Measurements from ENCODE around the gene GRM8. TPM values are rescaled to one million over a fixed set of nuclear protein-coding genes. Genes with fewer than 3 reads are reported as not detected.
A peak's percentile ranks its signal among the peaks of the same experiment; 100 is the strongest.

The GRM8 gene
- total RNA-seq, 1 experiment from 2014 or later, result 1.8 TPM

DNA sequence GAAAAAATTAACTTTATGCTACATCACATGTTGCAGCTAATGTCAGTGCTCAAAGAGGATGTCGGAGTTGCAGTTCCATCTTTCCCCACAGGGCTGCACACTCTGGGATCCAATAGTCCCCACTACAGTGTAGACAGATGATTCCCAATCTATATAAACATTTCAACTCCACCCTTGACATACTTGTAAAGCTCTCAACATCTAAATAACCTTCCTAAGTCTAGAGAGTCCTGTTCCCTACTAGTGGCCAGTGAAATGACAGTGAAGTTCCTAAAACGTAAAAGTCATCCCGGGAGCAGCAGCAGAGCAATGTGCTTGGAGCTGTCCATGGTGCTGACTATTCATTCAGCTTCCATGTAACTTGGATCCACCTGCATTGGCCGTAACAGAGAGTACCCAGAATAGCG, 145.1 kb downstream of the GRM8 start:
- H3K79me2 ChIP-seq (ENCODE audit: insufficient read depth, low read length), result no peaks in the 10 kb centered on the region
- no peak overlapping the region for H3K18ac ChIP-seq (ENCODE audit: insufficient read length, low read depth, low read length)
- no peak overlapping the region for H2AFZ ChIP-seq (ENCODE audit: low read length)
- no CpG with 5 or more reads among the region's 5 CpGs for WGBS (ENCODE audit: extremely low coverage, insufficient read length, low lambda C conversion rate)
- H3K4me1 ChIP-seq (ENCODE audit: insufficient read depth, low read length), result no peaks in the 10 kb centered on the region
- H2AK5ac ChIP-seq (ENCODE audit: insufficient read length, low read length), result no peak overlapping the region
- H2BK12ac ChIP-seq (ENCODE audit: insufficient read length, low read depth, low read length), result no peak overlapping the region
- H4K8ac ChIP-seq (replicated peaks; ENCODE audit: insufficient read length, low read depth, low read length), result no peak overlapping the region
- Mint-ChIP-seq H3K4me1 (no peaks in the 10 kb centered on the region), H3K9me3 (peaks cover 0 to 5% of the 10 kb centered on the region in 2 experiments; a peak in 3 of 5 replicates), H3K27me3 (ENCODE audit: low read depth) (peaks cover 22% of the 10 kb centered on the region), H3K36me3 (ENCODE audit: insufficient read depth in 1 of 3, low read depth in 3 of 3) (peaks cover 0 to 5% (median 2%) of the 10 kb centered on the region in 3 experiments; a peak in 4 of 7 replicates), H3K27ac (no peak overlapping the region), H3K4me3 (no peak overlapping the region)
- TF ChIP-seq, protein P1, sequence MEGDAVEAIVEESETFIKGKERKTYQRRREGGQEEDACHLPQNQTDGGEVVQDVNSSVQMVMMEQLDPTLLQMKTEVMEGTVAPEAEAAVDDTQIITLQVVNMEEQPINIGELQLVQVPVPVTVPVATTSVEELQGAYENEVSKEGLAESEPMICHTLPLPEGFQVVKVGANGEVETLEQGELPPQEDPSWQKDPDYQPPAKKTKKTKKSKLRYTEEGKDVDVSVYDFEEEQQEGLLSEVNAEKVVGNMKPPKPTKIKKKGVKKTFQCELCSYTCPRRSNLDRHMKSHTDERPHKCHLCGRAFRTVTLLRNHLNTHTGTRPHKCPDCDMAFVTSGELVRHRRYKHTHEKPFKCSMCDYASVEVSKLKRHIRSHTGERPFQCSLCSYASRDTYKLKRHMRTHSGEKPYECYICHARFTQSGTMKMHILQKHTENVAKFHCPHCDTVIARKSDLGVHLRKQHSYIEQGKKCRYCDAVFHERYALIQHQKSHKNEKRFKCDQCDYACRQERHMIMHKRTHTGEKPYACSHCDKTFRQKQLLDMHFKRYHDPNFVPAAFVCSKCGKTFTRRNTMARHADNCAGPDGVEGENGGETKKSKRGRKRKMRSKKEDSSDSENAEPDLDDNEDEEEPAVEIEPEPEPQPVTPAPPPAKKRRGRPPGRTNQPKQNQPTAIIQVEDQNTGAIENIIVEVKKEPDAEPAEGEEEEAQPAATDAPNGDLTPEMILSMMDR (conservative IDR thresholded peaks at IDR 0.05), result peak; percentile 73
- no peak overlapping the region for H3K14ac ChIP-seq (ENCODE audit: insufficient read depth, low read length)
- no peak overlapping the region for H2BK20ac ChIP-seq (ENCODE audit: low read depth, low read length, poor library complexity, severe bottlenecking)
- H3K4ac ChIP-seq (ENCODE audit: low read depth, low read length), result no peak overlapping the region
- H3K9ac ChIP-seq (ENCODE audit: extremely low read depth, insufficient read length, low read length), result no peak overlapping the region
- H2BK5ac ChIP-seq (ENCODE audit: insufficient read length, low read length), result no peak overlapping the region
- H4K5ac ChIP-seq (ENCODE audit: insufficient read length, low read depth, low read length), result no peak overlapping the region
- no peaks in the 10 kb centered on the region for H3K27me3 ChIP-seq (ENCODE audit: insufficient read depth, low read length)
- no peak overlapping the region for H3T11ph ChIP-seq (ENCODE audit: low read length)
- no peak overlapping the region for H2BK15ac ChIP-seq (ENCODE audit: low read depth, low read length)
- H4K91ac ChIP-seq (ENCODE audit: insufficient read length, low read depth, low read length), result no peak overlapping the region
- H3K56ac ChIP-seq (ENCODE audit: insufficient read length, low read depth, low read length), result no peak overlapping the region
- no peak overlapping the region for H2BK120ac ChIP-seq (ENCODE audit: low read depth, low read length, poor library complexity, severe bottlenecking)
- no peak overlapping the region for H3K27ac ChIP-seq (ENCODE audit: insufficient read length, low read depth, low read length)
- peak; percentile 65 for DNase-seq
- H3K4me2 ChIP-seq (ENCODE audit: insufficient read depth, insufficient read length, low read length), result no peak overlapping the region
- no peak overlapping the region for H3K23ac ChIP-seq (ENCODE audit: insufficient read length, low read depth, low read length)
- H4K20me1 ChIP-seq (ENCODE audit: control insufficient read depth, insufficient read depth, insufficient read length), result no peaks in the 10 kb centered on the region
- H3K79me1 ChIP-seq (ENCODE audit: insufficient read depth, low read depth, low read length, poor library complexity, severe bottlenecking), result no peaks in the 10 kb centered on the region
- H3K23me2 ChIP-seq (ENCODE audit: insufficient read length, low read depth, low read length, poor library complexity, severe bottlenecking), result no peaks in the 10 kb centered on the region
- H3K9me3 ChIP-seq (ENCODE audit: control insufficient read depth, low read depth, low read length), result no peaks in the 10 kb centered on the region

Measured in H9 (cell line).